AG20443 (cell line): ENCODE measurements around the gene PPFIA3.
A peak's percentile ranks its signal among the peaks of the same experiment; 100 is the strongest.
"Not testable (repeated sequence)": the region's sequence is repeated elsewhere in the genome, so short reads cannot be mapped to it uniquely, and the experiment has no call there.

ENCODE experiments used
- DNase-seq: peaks from one replicate; pipeline ENCODE4 v3.0.0; 2012; ENCODE audit warnings: low spot score, mixed read lengths

PPFIA3 gene

GRCh38 chr19:49103331-49104085, 15.8 kb upstream of the PPFIA3 start:
- DNase-seq, result no peak

- no peak for DNase-seq
These were observed 15.0 kb upstream of the PPFIA3 start for GRCh38 chr19:49104229-49104864.

- peak; percentile 50 for DNase-seq
These were observed 12.7 kb upstream of the PPFIA3 start for GRCh38 chr19:49106648-49107135.

- DNase-seq, result no peak
These were observed 11.5 kb upstream of the PPFIA3 start for GRCh38 chr19:49107625-49108459.

- DNase-seq, result no peak
These were observed 10.3 kb upstream of the PPFIA3 start for GRCh38 chr19:49109051-49109450.

GRCh38 chr19:49109569-49110233, 9.6 kb upstream of the PPFIA3 start:
- no peak for DNase-seq

- DNase-seq, result no peak
These were observed 8.8 kb upstream of the PPFIA3 start for GRCh38 chr19:49110567-49110966.

- no peak for DNase-seq
These were observed 7.9 kb upstream of the PPFIA3 start for GRCh38 chr19:49111218-49111998.

GRCh38 chr19:49113762-49114629, 5.3 kb upstream of the PPFIA3 start, which contains the start of gene LIN7B:
Gene LIN7B, plus strand, starts transcription at chr19:49114370. Its CDS starts 35 bp downstream, at chr19:49114405.
- DNase-seq, result peak; percentile 95

GRCh38 chr19:49114630-49115363, 4.5 kb upstream of the PPFIA3 start:
- DNase-seq, result peak; percentile 64

- DNase-seq, result no peak
These were observed 2.8 kb upstream of the PPFIA3 start for GRCh38 chr19:49116544-49116943.

GRCh38 chr19:49117677-49118564, 1.4 kb upstream of the PPFIA3 start:
- no peak for DNase-seq

GRCh38 chr19:49118565-49119410, 556 bp upstream of the PPFIA3 start, which contains the start of gene C19orf73:
Gene C19orf73, minus strand, starts transcription at chr19:49119143. Its CDS starts 121 bp downstream, at chr19:49119022.
- peak; percentile 99 for DNase-seq

- DNase-seq, result no peak
These were observed 960 bp downstream of the PPFIA3 start for GRCh38 chr19:49120325-49120683.

- DNase-seq, result no peak
These were observed 1.5 kb downstream of the PPFIA3 start for GRCh38 chr19:49120868-49121267.

- DNase-seq, result not testable (repeated sequence)
These were observed 2.5 kb downstream of the PPFIA3 start for GRCh38 chr19:49121841-49122240.

GRCh38 chr19:49123285-49123684, 3.9 kb downstream of the PPFIA3 start:
- not testable (repeated sequence) for DNase-seq
